ENCODE results near the gene OBSCN.

OBSCN gene

GRCh38 chr1:228170666-228171065 lies 37.2 kb upstream of the OBSCN start:
- DNase-seq = no peak

GRCh38 chr1:228171221-228171891 lies 36.5 kb upstream of the OBSCN start:
- no peak for DNase-seq

DNA sequence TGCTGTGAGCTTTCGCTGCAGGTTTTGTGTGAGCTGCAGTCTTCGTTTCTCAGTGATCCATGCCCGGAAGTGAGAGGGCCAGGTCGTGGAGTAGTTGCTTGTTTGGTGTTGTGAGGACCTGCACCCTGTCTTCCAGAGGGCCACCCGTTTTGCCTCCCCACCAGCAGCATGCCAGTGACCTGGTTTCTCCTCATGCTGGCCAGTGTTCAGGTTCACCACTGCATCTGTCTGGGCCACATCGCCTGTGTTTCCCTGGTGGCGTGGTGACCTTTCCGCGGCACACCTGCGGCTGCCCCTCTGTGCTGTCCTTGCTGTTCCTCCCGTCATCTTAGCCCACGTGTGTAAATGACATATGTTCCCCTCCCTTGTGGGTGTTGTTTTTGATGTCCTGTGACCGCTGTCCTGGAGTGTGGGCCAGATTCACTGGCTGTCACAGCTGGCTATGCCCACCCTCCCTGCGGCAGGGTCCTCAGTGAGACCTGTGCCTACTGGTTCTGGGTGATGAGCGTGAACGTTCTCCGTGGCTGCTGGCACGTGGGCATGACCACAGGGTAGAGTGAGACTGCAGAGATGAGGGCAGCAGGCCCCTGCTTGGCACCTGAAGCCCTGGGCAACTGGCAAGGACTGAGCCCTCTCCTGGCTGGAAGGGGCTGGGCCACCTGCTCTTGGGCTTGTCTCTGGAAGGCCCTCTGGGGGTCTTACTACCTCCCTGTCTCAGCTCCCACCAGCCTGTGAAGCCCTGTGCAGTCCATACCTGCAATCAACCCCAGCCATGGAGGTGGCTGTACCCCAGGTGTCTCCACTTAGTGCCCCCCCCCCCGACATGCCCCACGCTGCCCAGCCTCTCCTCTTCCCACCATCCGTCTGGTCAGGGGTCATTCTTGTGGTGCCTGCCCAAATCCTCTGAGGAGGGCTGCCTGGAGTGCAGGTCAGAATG lies 35.0 kb upstream of the OBSCN start:
- DNase-seq = no peak

DNA sequence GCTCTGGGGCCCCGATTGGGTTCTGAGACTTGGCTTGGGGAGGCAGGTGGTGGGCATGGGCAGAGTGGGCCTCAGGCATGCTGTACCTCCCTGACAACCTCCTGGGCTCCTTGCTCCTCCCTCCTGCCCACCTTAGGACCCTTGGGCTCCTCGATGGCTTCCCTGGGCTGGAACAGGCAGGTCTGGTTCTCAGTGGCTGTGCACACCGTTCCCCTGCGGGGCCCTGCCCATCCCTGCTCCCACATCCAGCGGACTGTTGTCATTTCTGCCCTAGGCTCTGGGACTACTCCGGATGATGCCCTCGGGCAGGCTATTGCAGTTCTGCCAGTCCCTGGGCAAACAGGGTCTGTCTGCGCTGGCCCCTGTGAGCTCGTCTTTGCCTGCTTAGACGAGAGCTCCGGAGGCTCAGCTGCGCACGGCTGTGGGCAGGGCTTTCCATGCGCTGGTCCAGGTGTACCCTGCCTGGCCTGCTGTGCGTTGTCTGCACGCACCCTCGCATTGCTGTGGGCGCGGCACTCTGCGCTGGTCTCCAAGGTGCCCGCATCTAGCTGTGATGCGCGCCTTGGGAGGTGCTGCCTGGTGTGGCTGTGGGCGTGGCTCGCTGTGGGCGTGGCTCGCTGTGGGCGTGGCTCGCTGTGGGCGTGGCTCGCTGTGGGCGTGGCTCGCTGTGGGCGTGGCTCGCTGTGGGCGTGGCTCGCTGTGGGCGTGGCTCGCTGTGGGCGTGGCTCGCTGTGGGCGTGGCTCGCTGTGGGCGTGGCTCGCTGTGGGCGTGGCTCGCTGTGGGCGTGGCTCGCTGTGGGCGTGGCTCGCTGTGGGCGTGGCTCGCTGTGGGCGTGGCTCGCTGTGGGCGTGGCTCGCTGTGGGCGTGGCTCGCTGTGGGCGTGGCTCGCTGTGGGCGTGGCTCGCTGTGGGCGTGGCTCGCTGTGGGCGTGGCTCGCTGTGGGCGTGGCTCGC lies 34.0 kb upstream of the OBSCN start:
- peak; percentile 27 for DNase-seq

- no peak for DNase-seq
Observed at GRCh38 chr1:228174482-228175315, 33.1 kb upstream of the OBSCN start.

DNA sequence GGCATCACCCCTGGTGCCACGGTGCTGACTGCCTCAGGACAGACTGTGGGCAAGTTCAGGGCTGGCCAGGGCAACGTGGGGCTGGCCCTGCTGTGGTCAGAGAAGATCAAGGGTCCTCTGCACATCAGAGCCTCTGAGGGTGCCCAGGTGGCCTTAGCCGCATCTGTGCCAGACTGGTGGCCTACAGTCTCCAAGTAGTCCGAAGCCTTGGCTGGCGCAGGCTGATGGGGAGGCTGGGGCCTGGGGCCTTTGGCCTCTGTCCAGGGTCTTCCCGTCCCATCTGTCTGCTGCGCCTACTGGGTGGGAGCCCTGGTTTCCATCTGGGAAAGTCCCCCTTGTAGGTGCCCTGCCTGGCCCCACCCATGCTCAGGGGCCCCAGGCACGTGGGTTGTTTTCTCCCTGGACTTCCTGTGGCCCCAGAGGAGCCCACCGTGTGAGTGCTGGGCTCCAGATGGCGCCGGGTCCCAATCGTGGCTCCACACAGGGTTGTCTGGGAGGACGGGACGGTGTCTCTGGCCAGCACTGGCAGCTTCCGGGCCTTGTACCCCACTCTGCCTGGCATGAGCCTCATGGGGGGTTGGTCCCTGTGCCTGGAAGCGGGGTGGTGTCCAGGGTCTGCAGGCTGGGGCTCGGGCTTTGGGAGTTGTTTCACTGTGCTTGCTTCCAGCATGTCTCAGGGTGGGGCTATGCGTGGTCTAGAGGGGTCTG lies 32.4 kb upstream of the OBSCN start:
- no peak for DNase-seq

GRCh38 chr1:228176024-228176395 lies 31.8 kb upstream of the OBSCN start:
- no peak for DNase-seq

- DNase-seq = no peak
Observed at GRCh38 chr1:228176461-228177182, 31.2 kb upstream of the OBSCN start.

GRCh38 chr1:228177183-228177475 lies 30.7 kb upstream of the OBSCN start:
- no peak for DNase-seq

GRCh38 chr1:228177721-228178710 lies 29.8 kb upstream of the OBSCN start:
- no peak for DNase-seq

DNA sequence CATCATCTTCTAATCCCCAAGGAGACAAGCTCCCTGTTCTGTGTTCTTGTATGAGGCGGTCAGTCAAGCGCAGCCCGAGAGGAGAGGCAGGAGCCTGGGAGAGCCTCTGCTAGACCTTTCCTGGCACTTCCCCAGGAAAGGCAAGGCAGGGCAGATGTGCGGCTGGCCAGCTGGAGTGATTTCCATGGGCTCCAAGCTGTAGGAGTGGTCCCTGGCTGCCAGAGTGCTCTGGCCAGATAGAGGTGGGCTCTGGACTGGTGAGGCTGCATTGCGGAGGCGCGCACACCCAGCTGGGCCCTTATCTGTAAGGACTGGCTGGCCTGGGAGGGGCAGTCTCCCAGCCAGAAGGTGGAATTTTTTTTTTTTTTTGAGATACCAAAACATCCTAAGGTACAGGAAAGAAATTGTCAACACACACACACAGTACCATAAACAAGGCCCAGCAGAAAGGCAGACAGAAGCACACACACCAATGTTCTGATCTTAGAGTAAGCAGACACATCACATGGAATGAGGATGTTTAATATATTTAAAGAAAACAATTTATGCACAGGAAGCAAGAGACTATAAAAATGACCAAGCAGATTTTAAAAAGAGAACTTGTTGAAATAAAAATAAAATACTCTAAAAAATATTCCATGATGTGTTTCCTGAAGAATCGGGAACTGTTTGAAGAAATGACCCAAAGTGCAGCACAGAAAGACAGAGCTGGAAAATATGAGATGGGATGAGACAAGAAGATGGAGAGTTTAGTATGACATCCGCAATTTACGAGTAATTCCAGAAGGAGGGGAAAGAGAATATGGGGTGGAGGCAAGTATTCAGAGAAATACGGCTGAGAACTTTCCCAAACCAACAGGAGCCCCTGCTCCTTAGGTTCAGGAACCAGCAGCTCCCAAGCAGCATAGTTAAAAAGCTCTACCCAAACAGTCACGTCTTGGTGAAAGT lies 28.8 kb upstream of the OBSCN start:
- no peak for DNase-seq

- no peak for DNase-seq
Observed at GRCh38 chr1:228180271-228180958, 27.4 kb upstream of the OBSCN start.

DNA sequence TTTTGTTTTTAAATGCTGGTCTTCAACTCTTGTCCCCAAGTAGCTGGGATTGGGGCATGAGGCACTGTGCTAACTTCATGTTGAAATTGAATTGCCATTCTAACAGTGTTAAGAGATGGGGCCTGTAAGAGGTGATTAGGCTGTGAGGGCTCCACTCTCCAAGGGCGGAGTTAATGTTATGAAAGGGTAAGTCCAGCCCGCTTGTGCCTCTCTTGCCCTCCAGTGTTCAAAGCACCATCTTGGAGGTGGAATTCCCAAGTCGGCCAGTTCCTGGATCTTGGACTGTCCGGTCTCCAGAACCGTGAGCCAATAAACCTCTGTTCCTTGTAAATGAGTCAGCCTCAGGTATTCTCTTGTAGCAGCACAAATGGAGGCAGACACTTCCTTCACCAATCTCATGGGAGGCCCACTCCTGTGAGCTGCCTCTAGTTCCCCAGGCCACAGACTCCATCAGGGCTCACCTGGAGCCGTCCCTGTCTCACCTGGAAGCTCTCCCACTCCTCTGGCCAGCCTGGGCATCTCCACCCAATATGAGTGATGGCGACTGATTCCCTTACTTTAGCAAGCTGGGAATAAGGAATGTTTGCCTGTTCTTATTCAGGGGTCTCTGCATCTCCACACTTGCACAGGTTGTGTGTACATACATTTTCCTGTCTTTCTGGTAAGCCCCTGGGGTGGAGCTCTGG lies 26.7 kb upstream of the OBSCN start:
- DNase-seq = no peak

DNA sequence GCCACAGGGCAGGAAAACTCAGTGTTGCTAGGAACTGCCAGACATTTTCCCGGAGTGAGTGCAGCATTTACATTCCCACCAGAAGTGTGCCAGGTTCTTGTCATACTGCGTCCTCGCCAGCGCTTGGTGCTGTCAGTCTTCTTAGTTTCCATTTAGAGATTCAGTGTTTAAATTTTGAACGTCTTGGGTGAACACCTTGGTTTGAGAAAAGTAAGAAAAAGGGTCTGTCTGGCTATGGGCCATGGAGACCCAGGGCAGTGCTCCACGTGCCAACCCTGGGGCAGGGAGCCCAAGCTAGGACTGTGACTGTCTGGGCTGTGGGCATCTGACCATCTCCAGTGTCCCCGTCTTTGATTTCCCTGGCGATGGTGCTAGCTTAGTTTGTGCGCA lies 26.2 kb upstream of the OBSCN start:
- DNase-seq = no peak

- DNase-seq = no peak
Observed at GRCh38 chr1:228182296-228183030, 25.4 kb upstream of the OBSCN start.

- no peak for DNase-seq
Observed at GRCh38 chr1:228184152-228184551, 23.7 kb upstream of the OBSCN start.

- no peak for DNase-seq
Observed at GRCh38 chr1:228185641-228185965, 22.2 kb upstream of the OBSCN start.
